HG02571 (cell line): ENCODE measurements around the gene KIFAP3.

Experiments
- ATAC-seq: cut with Tn5 transposase; IDR thresholded peaks from one replicate; pipeline ENCODE4 v1.9.1; 2021; ENCODE audit warnings: mild to moderate bottlenecking, moderate library complexity; ENCODE audit not compliant: unreplicated experiment

KIFAP3 gene

GRCh38 chr1:169995993-169996392 is 78.5 kb downstream of the KIFAP3 start:
- ATAC-seq, result no peak

- ATAC-seq, result no peak
Observed at GRCh38 chr1:169989246-169989645, 85.2 kb downstream of the KIFAP3 start.

- ATAC-seq, result no peak
Observed at GRCh38 chr1:169985757-169986156, 88.7 kb downstream of the KIFAP3 start.

- no peak for ATAC-seq
Observed at GRCh38 chr1:169974067-169974466, 100.4 kb downstream of the KIFAP3 start.

GRCh38 chr1:169970114-169970513 is 104.4 kb downstream of the KIFAP3 start:
- no peak for ATAC-seq

GRCh38 chr1:169968174-169968573 is 106.3 kb downstream of the KIFAP3 start:
- ATAC-seq, result no peak

- no peak for ATAC-seq
Observed at GRCh38 chr1:169964206-169964605, 110.3 kb downstream of the KIFAP3 start.

GRCh38 chr1:169959686-169960085 is 114.8 kb downstream of the KIFAP3 start:
- no peak for ATAC-seq

- no peak for ATAC-seq
Observed at GRCh38 chr1:169958987-169959386, 115.5 kb downstream of the KIFAP3 start.

GRCh38 chr1:169957884-169958283 is 116.6 kb downstream of the KIFAP3 start:
- no peak for ATAC-seq

GRCh38 chr1:169951108-169951507 is 123.4 kb downstream of the KIFAP3 start:
- no peak for ATAC-seq

- no peak for ATAC-seq
Observed at GRCh38 chr1:169949139-169949538, 125.4 kb downstream of the KIFAP3 start.

GRCh38 chr1:169946206-169946605 is 128.3 kb downstream of the KIFAP3 start:
- ATAC-seq, result no peak

- ATAC-seq, result no peak
Observed at GRCh38 chr1:169945181-169945580, 129.3 kb downstream of the KIFAP3 start.

- ATAC-seq, result no peak
Observed at GRCh38 chr1:169944621-169945020, 129.9 kb downstream of the KIFAP3 start.

GRCh38 chr1:169943963-169944526 is 130.4 kb downstream of the KIFAP3 start:
- no peak for ATAC-seq

GRCh38 chr1:169941982-169942830 is 132.3 kb downstream of the KIFAP3 start:
- ATAC-seq, result no peak

- ATAC-seq, result no peak
Observed at GRCh38 chr1:169933984-169934725, 140.3 kb downstream of the KIFAP3 start.

GRCh38 chr1:169931795-169932231 is 142.7 kb downstream of the KIFAP3 start:
- no peak for ATAC-seq

GRCh38 chr1:169929210-169929526 is 145.3 kb downstream of the KIFAP3 start:
- ATAC-seq, result no peak

- no peak for ATAC-seq
Observed at GRCh38 chr1:169928438-169929209, 145.9 kb downstream of the KIFAP3 start.
